SU-DHL-6 (cell line): ENCODE data around the gene TMEM223.

ENCODE experiments used
- H2AFZ ChIP-seq: fragments of 200-600 bp; sonication (generic); 2 replicates; pipeline ENCODE4 v1.6.1; 2014; ENCODE audit warnings: low read depth, mild to moderate bottlenecking, moderate library complexity, mixed read lengths, antibody characterized with exemption, low read length; ENCODE audit not compliant: severe bottlenecking
- H3F3A ChIP-seq: fragments of 200-600 bp; shearing (Covaris generic); 2 replicates; pipeline ENCODE4 v1.6.0; 2016; ENCODE audit warnings: antibody characterized with exemption, mild to moderate bottlenecking; ENCODE audit not compliant: insufficient read depth
- H3K27ac ChIP-seq: fragments of 200-600 bp; sonication (generic); 2 replicates; pipeline ENCODE4 v1.5.1; 2016; ENCODE audit warnings: low read depth, mild to moderate bottlenecking, low read length, moderate library complexity, mixed read lengths
- H3K27me3 ChIP-seq: fragments of 200-600 bp; sonication (generic), shearing (Covaris generic); 2 replicates; pipeline ENCODE4 v1.6.0; 2014; ENCODE audit warnings: mild to moderate bottlenecking, low read length
- H3K36me3 ChIP-seq: fragments of 200-600 bp; sonication (generic); 2 replicates; pipeline ENCODE4 v1.6.1; 2014; ENCODE audit warnings: mild to moderate bottlenecking, low read length, mixed read lengths
- H3K4me2 ChIP-seq: fragments of 300-600, 200-600 bp; shearing (Covaris generic), sonication (generic); 2 replicates; pipeline ENCODE4 v1.6.0; 2014; ENCODE audit warnings: low read length, low read depth, mild to moderate bottlenecking; ENCODE audit not compliant: poor library complexity, severe bottlenecking
- H3K4me3 ChIP-seq: fragments of 200-600 bp; sonication (generic); 2 replicates; pipeline ENCODE4 v1.5.1; 2014; ENCODE audit warnings: antibody characterized with exemption, low read length, mild to moderate bottlenecking, mixed read lengths; ENCODE audit not compliant: insufficient read depth, poor library complexity, severe bottlenecking
- H3K79me2 ChIP-seq: fragments of 200-600 bp; sonication (generic); 2 replicates; pipeline ENCODE4 v1.6.1; 2014; ENCODE audit warnings: mild to moderate bottlenecking, low read length, moderate library complexity; ENCODE audit not compliant: insufficient read depth
- H3K9ac ChIP-seq: fragments of 200-600 bp; sonication (generic); 2 replicates; pipeline ENCODE4 v1.7.0; 2014; ENCODE audit warnings: mild to moderate bottlenecking, low read length
- H3K9me2 ChIP-seq: fragments of 200-600 bp; sonication (generic); replicated peaks from 2 replicates; pipeline ENCODE4 v1.6.1; 2014; ENCODE audit warnings: low read length; ENCODE audit not compliant: insufficient read depth
- H3K9me3 ChIP-seq: fragments of 200-600 bp; sonication (generic); 2 replicates; pipeline ENCODE4 v1.6.1; 2014; ENCODE audit warnings: low read length, mixed read lengths; ENCODE audit not compliant: insufficient read depth
- H4K20me1 ChIP-seq: fragments of 200-600 bp; sonication (generic); 2 replicates; pipeline ENCODE4 v1.6.1; 2014; ENCODE audit warnings: low read depth, mild to moderate bottlenecking, antibody characterized with exemption, low read length, moderate library complexity, mixed read lengths
- EZH2phosphoT487 ChIP-seq: fragments of 200-600 bp; sonication (generic), shearing (Covaris generic); conservative IDR thresholded peaks from 2 replicates; pipeline ENCODE4 v1.6.1; 2018; ENCODE audit warnings: mild to moderate bottlenecking, antibody characterized with exemption, low read length, moderate library complexity, mixed read lengths
- TF ChIP-seq, protein P1 (sequence below): fragments of 200-600 bp; sonication (generic); IDR thresholded peaks from one replicate; pipeline ENCODE4 v1.5.1; 2017; ENCODE audit warnings: antibody characterized with exemption, mild to moderate bottlenecking, low read length, moderate library complexity; ENCODE audit not compliant: insufficient read depth, poor library complexity, severe bottlenecking

Gene TMEM223

GRCh38 chr11:62796281-62796680 is 4.5 kb upstream of the TMEM223 start:
- Histone ChIP-seq H3K27ac (no peak overlapping the region), H3K9ac (no peak overlapping the region), H3K27me3 (no peaks in the 10 kb centered on the region), H3K9me3 (no peaks in the 10 kb centered on the region), H3K79me2 (peaks cover 5% of the 10 kb centered on the region), H4K20me1 (no peaks in the 10 kb centered on the region), H3K4me3 (no peak overlapping the region), H3K4me2 (no peak overlapping the region), H3K9me2 (no peaks in the 10 kb centered on the region), H3F3A (peaks cover 10% of the 10 kb centered on the region), H2AFZ (no peak overlapping the region), H3K36me3 (peaks cover 19% of the 10 kb centered on the region)
- TF ChIP-seq, protein P1, sequence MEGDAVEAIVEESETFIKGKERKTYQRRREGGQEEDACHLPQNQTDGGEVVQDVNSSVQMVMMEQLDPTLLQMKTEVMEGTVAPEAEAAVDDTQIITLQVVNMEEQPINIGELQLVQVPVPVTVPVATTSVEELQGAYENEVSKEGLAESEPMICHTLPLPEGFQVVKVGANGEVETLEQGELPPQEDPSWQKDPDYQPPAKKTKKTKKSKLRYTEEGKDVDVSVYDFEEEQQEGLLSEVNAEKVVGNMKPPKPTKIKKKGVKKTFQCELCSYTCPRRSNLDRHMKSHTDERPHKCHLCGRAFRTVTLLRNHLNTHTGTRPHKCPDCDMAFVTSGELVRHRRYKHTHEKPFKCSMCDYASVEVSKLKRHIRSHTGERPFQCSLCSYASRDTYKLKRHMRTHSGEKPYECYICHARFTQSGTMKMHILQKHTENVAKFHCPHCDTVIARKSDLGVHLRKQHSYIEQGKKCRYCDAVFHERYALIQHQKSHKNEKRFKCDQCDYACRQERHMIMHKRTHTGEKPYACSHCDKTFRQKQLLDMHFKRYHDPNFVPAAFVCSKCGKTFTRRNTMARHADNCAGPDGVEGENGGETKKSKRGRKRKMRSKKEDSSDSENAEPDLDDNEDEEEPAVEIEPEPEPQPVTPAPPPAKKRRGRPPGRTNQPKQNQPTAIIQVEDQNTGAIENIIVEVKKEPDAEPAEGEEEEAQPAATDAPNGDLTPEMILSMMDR: no peak
- no peak for TF ChIP-seq EZH2phosphoT487

- no peak for TF ChIP-seq EZH2phosphoT487
- TF ChIP-seq, protein P1: no peak
- no peaks in the 10 kb centered on the region for H3K9me3 ChIP-seq
- no peak overlapping the region for H3K4me2 ChIP-seq
- peaks cover 26% of the 10 kb centered on the region for H3F3A ChIP-seq
- H3K4me3 ChIP-seq: no peak overlapping the region
- no peak overlapping the region for H3K27ac ChIP-seq
- H3K27me3 ChIP-seq: no peaks in the 10 kb centered on the region
- no peaks in the 10 kb centered on the region for H3K9me2 ChIP-seq
- H3K79me2 ChIP-seq: peaks cover 19% of the 10 kb centered on the region
- no peak overlapping the region for H3K9ac ChIP-seq
- no peak overlapping the region for H2AFZ ChIP-seq
- H4K20me1 ChIP-seq: no peaks in the 10 kb centered on the region
- H3K36me3 ChIP-seq: peaks cover 19% of the 10 kb centered on the region
These were observed 2.5 kb upstream of the TMEM223 start for GRCh38 chr11:62794201-62794775.

DNA sequence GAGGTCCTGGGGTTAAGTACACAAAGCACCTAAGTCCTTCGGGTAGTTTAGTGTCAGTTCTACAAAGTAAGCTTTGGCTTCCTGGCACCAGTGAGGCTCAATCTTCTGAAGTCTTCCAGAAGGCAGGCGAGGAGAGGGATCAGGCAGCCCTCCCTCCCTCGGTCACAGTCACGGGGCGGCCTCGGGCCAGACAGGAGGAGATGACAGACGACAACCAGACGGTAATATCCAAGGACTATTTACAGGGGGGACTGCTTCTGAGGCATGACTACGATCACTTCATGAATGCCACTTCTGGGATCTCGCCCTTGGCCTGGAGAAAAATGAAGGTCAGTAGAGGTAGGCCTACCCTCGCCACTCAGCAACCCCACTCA is 383 bp upstream of the TMEM223 start:
- H3K79me2 ChIP-seq: peaks cover 32% of the 10 kb centered on the region
- peak overlapping the region; percentile 61 for H3K27ac ChIP-seq
- no peak for TF ChIP-seq EZH2phosphoT487
- TF ChIP-seq, protein P1: no peak
- peak overlapping the region; percentile 81 for H3K4me3 ChIP-seq
- H3K9me3 ChIP-seq: no peaks in the 10 kb centered on the region
- peak overlapping the region; percentile 38 for H2AFZ ChIP-seq
- H3K4me2 ChIP-seq: peak overlapping the region; percentile 88
- no peaks in the 10 kb centered on the region for H3K9me2 ChIP-seq
- H3K27me3 ChIP-seq: no peaks in the 10 kb centered on the region
- peaks cover 31% of the 10 kb centered on the region for H3F3A ChIP-seq
- no peaks in the 10 kb centered on the region for H4K20me1 ChIP-seq
- H3K9ac ChIP-seq: peak overlapping the region; percentile 96
- H3K36me3 ChIP-seq: peaks cover 19% of the 10 kb centered on the region
